MM.1S (cell line): ENCODE measurements around the gene GPRC5D.

Experiments
- EZH2phosphoT487 ChIP-seq: fragments of 300-600 bp; sonication (generic); IDR thresholded peaks from 2 replicates; pipeline ENCODE4 v1.6.1; 2018; ENCODE audit warnings: antibody characterized with exemption, low read length
- TF ChIP-seq, protein P1 (sequence below): fragments of 300-600 bp; sonication (generic); IDR thresholded peaks from 2 replicates; pipeline ENCODE4 v1.5.1; 2016; ENCODE audit warnings: antibody characterized with exemption, low read length, mixed read lengths

DNA sequence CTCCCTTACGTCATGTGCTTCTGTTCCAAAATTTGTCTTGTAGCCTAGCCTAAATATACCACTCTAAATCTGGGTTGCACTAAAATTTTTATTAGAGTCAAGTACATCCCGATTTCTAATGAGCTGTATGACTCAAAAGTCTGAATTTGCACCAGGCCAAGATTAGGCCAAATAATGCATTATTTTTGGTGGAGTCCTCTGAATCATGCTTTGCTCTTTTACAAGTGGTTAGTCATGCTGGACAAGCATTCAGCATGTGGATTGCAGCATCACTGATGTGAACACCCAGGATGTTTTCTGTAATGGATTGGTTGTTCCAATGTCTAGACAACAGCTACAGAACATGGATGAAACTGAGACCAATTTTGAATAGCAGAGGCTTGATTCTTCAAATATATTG, 24.4 kb upstream of the GPRC5D start:
- TF ChIP-seq, protein P1, sequence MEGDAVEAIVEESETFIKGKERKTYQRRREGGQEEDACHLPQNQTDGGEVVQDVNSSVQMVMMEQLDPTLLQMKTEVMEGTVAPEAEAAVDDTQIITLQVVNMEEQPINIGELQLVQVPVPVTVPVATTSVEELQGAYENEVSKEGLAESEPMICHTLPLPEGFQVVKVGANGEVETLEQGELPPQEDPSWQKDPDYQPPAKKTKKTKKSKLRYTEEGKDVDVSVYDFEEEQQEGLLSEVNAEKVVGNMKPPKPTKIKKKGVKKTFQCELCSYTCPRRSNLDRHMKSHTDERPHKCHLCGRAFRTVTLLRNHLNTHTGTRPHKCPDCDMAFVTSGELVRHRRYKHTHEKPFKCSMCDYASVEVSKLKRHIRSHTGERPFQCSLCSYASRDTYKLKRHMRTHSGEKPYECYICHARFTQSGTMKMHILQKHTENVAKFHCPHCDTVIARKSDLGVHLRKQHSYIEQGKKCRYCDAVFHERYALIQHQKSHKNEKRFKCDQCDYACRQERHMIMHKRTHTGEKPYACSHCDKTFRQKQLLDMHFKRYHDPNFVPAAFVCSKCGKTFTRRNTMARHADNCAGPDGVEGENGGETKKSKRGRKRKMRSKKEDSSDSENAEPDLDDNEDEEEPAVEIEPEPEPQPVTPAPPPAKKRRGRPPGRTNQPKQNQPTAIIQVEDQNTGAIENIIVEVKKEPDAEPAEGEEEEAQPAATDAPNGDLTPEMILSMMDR: no peak
- no peak for TF ChIP-seq EZH2phosphoT487
